H7 (cell line): ENCODE measurements around the gene ADAMTS17. TPM values are rescaled to one million over a fixed set of nuclear protein-coding genes. Genes with fewer than 3 reads are reported as not detected.
"Not testable (repeated sequence)": the region's sequence is repeated elsewhere in the genome, so short reads cannot be mapped to it uniquely, and the experiment has no call there.

Source experiments
- DNase-seq: peaks from one replicate; pipeline ENCODE4 v3.0.0; 2012
- H3K27me3 ChIP-seq: 2 replicates; pipeline ENCODE4 v1.6.0; 2011; ENCODE audit warnings: mild to moderate bottlenecking, low read length; ENCODE audit not compliant: control insufficient read depth, insufficient read depth
- H3K36me3 ChIP-seq: replicated peaks from 2 replicates; pipeline ENCODE4 v1.5.1; 2011; ENCODE audit warnings: low read length; ENCODE audit not compliant: control insufficient read depth, insufficient read depth
- H3K4me3 ChIP-seq: 2 replicates; pipeline ENCODE4 v1.5.1; 2011; ENCODE audit warnings: low read depth, mild to moderate bottlenecking, control low read depth, low read length, moderate library complexity; ENCODE audit not compliant: insufficient read depth
- total RNA-seq: library from RNA; depleted of rRNA; stranded (reverse); fragments of >200 nt; shearing (Covaris generic); gene quantifications from 2 replicates; pipeline ENCODE4 v1.2.3, GENCODE V29; 2014

ADAMTS17 gene
- total RNA-seq, 1 experiment from 2014 or later: 0.55 TPM

GRCh38 chr15:100349321-100349695 is 7.5 kb upstream of the ADAMTS17 start:
- no peak for DNase-seq
- Histone ChIP-seq H3K36me3 (no peaks in the 10 kb centered on the region), H3K4me3 (peak overlapping the region; percentile 80), H3K27me3 (peaks cover 5% of the 10 kb centered on the region; the same call in 1 of the 2 replicates)

- no peak for DNase-seq
- peaks cover 5% of the 10 kb centered on the region; the same call in 1 of the 2 replicates for H3K27me3 ChIP-seq
- no peaks in the 10 kb centered on the region for H3K36me3 ChIP-seq
- H3K4me3 ChIP-seq: no peak overlapping the region
Observed at GRCh38 chr15:100348578-100348977, 6.8 kb upstream of the ADAMTS17 start.

GRCh38 chr15:100346866-100347512 is 5.2 kb upstream of the ADAMTS17 start:
- DNase-seq: no peak
- Histone ChIP-seq H3K36me3 (no peaks in the 10 kb centered on the region), H3K4me3 (no peak overlapping the region), H3K27me3 (peaks cover 17% of the 10 kb centered on the region)

- Histone ChIP-seq H3K4me3 (no peak overlapping the region), H3K27me3 (peaks cover 25% of the 10 kb centered on the region), H3K36me3 (no peaks in the 10 kb centered on the region)
- no peak for DNase-seq
Observed at GRCh38 chr15:100345438-100345837, 3.7 kb upstream of the ADAMTS17 start.

GRCh38 chr15:100343251-100343650 is 1.5 kb upstream of the ADAMTS17 start:
- Histone ChIP-seq H3K27me3 (peaks cover 34% of the 10 kb centered on the region), H3K4me3 (no peak overlapping the region), H3K36me3 (no peaks in the 10 kb centered on the region)
- DNase-seq: no peak

- DNase-seq: no peak
- peak overlapping the region; percentile 59 for H3K4me3 ChIP-seq
- H3K27me3 ChIP-seq: peaks cover 34% of the 10 kb centered on the region
- H3K36me3 ChIP-seq: no peaks in the 10 kb centered on the region
Observed at GRCh38 chr15:100341239-100341749, 481 bp downstream of the ADAMTS17 start.

- Histone ChIP-seq H3K36me3 (no peaks in the 10 kb centered on the region), H3K27me3 (peaks cover 34% of the 10 kb centered on the region), H3K4me3 (peak overlapping the region; percentile 32; the same call in 1 of the 2 replicates)
- DNase-seq: peak; percentile 77
Observed at GRCh38 chr15:100340721-100341238, 995 bp downstream of the ADAMTS17 start.

- Histone ChIP-seq H3K36me3 (no peaks in the 10 kb centered on the region), H3K4me3 (no peak overlapping the region), H3K27me3 (peaks cover 34% of the 10 kb centered on the region)
- no peak for DNase-seq
Observed at GRCh38 chr15:100339999-100340398, 1.8 kb downstream of the ADAMTS17 start.

- H3K36me3 ChIP-seq, DNase-seq, H3K4me3 ChIP-seq: not testable (repeated sequence)
- peaks cover 32% of the 10 kb centered on the region for H3K27me3 ChIP-seq
Observed at GRCh38 chr15:100339451-100339850, 2.3 kb downstream of the ADAMTS17 start.

GRCh38 chr15:100338971-100339444 is 2.8 kb downstream of the ADAMTS17 start:
- Histone ChIP-seq H3K27me3 (peaks cover 32% of the 10 kb centered on the region), H3K36me3 (no peaks in the 10 kb centered on the region), H3K4me3 (no peak overlapping the region)
- peak; percentile 77 for DNase-seq

GRCh38 chr15:100338247-100338646 is 3.5 kb downstream of the ADAMTS17 start:
- peaks cover 29% of the 10 kb centered on the region for H3K27me3 ChIP-seq
- no peak overlapping the region for H3K4me3 ChIP-seq
- DNase-seq: no peak
- H3K36me3 ChIP-seq: no peaks in the 10 kb centered on the region

GRCh38 chr15:100337096-100338044 is 4.4 kb downstream of the ADAMTS17 start:
- DNase-seq: no peak
- Histone ChIP-seq H3K36me3 (no peaks in the 10 kb centered on the region), H3K4me3 (no peak overlapping the region), H3K27me3 (peaks cover 23% of the 10 kb centered on the region)

- Histone ChIP-seq H3K27me3 (peaks cover 17% of the 10 kb centered on the region), H3K36me3 (no peaks in the 10 kb centered on the region), H3K4me3 (no peak overlapping the region)
- DNase-seq: no peak
Observed at GRCh38 chr15:100336061-100336460, 5.7 kb downstream of the ADAMTS17 start.

GRCh38 chr15:100335335-100335999 is 6.3 kb downstream of the ADAMTS17 start:
- H3K36me3 ChIP-seq: no peaks in the 10 kb centered on the region
- DNase-seq: no peak
- peaks cover 11% of the 10 kb centered on the region for H3K27me3 ChIP-seq
- no peak overlapping the region for H3K4me3 ChIP-seq
